Panc1 (cell line): ENCODE measurements around the gene ALK.

Experiments
- CTCF ChIP-seq: fragments of 450-650 bp; IDR thresholded peaks from 2 replicates; pipeline ENCODE4 v1.5.1; 2017; ENCODE audit warnings: mild to moderate bottlenecking
- POLR2AphosphoS5 ChIP-seq: IDR thresholded peaks from 2 replicates; pipeline ENCODE4 v1.6.1; 2012; ENCODE audit warnings: mild to moderate bottlenecking, low read depth, low read length, moderate library complexity
- REST ChIP-seq, 2 experiments: IDR thresholded peaks; 2 replicates each; pipeline ENCODE4 v1.6.1; 2011 to 2012; ENCODE audit warnings: low read depth in 2 of 2, control low read depth in 1 of 2, low read length in 1 of 2, mild to moderate bottlenecking in 1 of 2, moderate library complexity in 1 of 2; ENCODE audit not compliant: insufficient read depth in 1 of 2

DNA sequence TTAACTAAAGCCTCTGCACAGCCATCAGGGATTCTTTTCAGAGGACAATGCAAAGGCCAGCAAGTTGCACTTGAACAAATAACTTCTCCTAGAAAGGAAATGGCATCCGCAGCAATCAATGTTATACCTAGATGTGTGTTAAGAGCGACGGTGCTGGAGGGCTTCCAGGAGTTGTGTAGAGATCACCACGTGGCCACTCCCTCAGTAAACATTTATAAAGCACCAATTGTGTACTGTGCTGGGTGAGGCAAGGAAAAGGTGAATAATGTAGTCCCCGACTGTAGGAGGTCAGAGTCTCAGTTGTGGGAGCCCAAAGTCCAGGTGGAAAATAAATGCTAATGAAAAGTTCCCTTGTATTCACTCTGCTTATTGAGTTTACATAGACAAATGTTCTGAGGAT is 135.0 kb downstream of the ALK start:
- TF ChIP-seq CTCF = no peak
- TF ChIP-seq REST (IDR thresholded peaks at IDR 0.05; ENCODE audit: insufficient read depth in 1 of 2, low read depth in 2 of 2, low read length in 1 of 2) = no peak
- TF ChIP-seq POLR2AphosphoS5 = no peak
